AG04449 (cell line): Measurements from ENCODE around the gene PRSS48.

Source experiments
- CTCF ChIA-PET: fragments of 350-600 bp; formaldehyde crosslinking; extraction: SDS; loops from one replicate; lab custom pipeline; 2021; ENCODE audit warnings: antibody characterized with exemption; lab: Yijun Ruan, JAX
- POLR2A ChIA-PET: fragments of 400-600, 350-600 bp; formaldehyde crosslinking; extraction: SDS; loops from one replicate; lab custom pipeline; 2020; ENCODE audit warnings: antibody characterized with exemption, inconsistent platforms; lab: Yijun Ruan, JAX
- DNase-seq: peaks from one replicate; pipeline ENCODE4 v3.0.0-alpha.2; 2010; ENCODE audit warnings: low read depth, low spot score
- H3K4me3 ChIP-seq: 2 replicates; pipeline ENCODE4 v1.5.1; 2011; ENCODE audit warnings: low read depth, mild to moderate bottlenecking, control low read depth, low read length
- CTCF ChIP-seq: IDR thresholded peaks from one replicate; pipeline ENCODE4 v1.5.1; 2011; ENCODE audit warnings: mild to moderate bottlenecking, moderate library complexity, low read length, control low read depth, inconsistent platforms; ENCODE audit not compliant: insufficient read depth; ENCODE audit errors: missing control alignments

PRSS48 gene

GRCh38 chr4:151294833-151295496 lies 18.0 kb downstream of the PRSS48 start:
- CTCF ChIA-PET, result interaction anchor here (0.6 kb wide), 1 partner anchor 19 kb away, joined by 3 read pairs; the partner anchor contains the start of gene PRSS48
- POLR2A ChIA-PET, result no interaction called here
- DNase-seq, result no peak
- TF ChIP-seq CTCF, result no peak
- no peak overlapping the region for H3K4me3 ChIP-seq

- CTCF ChIA-PET, result no interaction called here
Measured at GRCh38 chr4:151296227-151296626, 19.3 kb downstream of the PRSS48 start.

GRCh38 chr4:151297170-151297569 lies 20.2 kb downstream of the PRSS48 start:
- CTCF ChIA-PET, result no interaction called here
- POLR2A ChIA-PET, result no interaction called here
- TF ChIP-seq CTCF, result no peak
- no peak for DNase-seq
- H3K4me3 ChIP-seq, result no peak overlapping the region

More at GRCh38 chr4:151296227-151296626, 19.3 kb downstream of the PRSS48 start:
- no peak for TF ChIP-seq CTCF
- no peak overlapping the region for H3K4me3 ChIP-seq
- POLR2A ChIA-PET, result no interaction called here
- no peak for DNase-seq

- H3K4me3 ChIP-seq, result no peak overlapping the region
- TF ChIP-seq CTCF, result no peak
- ChIA-PET POLR2A (no interaction called here), CTCF (no interaction called here)
- DNase-seq, result no peak
Measured at GRCh38 chr4:151302432-151302831, 25.5 kb downstream of the PRSS48 start.

GRCh38 chr4:151304226-151304625 lies 27.3 kb downstream of the PRSS48 start:
- TF ChIP-seq CTCF, result no peak
- H3K4me3 ChIP-seq, result no peak overlapping the region
- ChIA-PET CTCF (interaction anchor here (0.7 to 1.9 kb wide), 4 partner anchors 12 to 306 kb away, joined by 3 to 4 read pairs (median 3); no protein-coding TSS in a partner anchor), POLR2A (no interaction called here)
- no peak for DNase-seq

- CTCF ChIA-PET, result interaction anchor here (0.8 to 1.9 kb wide), 6 partner anchors 12 to 187 kb away, joined by 3 to 6 read pairs (median 3); partner anchors contain the start of gene PRSS48
- POLR2A ChIA-PET, result no interaction called here
- H3K4me3 ChIP-seq, result no peak overlapping the region
- no peak for TF ChIP-seq CTCF
- DNase-seq, result no peak
Measured at GRCh38 chr4:151304755-151305154, 27.8 kb downstream of the PRSS48 start.
